Non-pigmented ciliary epithelial cell (primary cell): Measurements from ENCODE around the gene ACAD11.

ENCODE experiments used
- DNase-seq: peaks from one replicate; pipeline ENCODE4 v3.0.0-alpha.2; 2010; ENCODE audit warnings: low read depth

Gene ACAD11

DNA sequence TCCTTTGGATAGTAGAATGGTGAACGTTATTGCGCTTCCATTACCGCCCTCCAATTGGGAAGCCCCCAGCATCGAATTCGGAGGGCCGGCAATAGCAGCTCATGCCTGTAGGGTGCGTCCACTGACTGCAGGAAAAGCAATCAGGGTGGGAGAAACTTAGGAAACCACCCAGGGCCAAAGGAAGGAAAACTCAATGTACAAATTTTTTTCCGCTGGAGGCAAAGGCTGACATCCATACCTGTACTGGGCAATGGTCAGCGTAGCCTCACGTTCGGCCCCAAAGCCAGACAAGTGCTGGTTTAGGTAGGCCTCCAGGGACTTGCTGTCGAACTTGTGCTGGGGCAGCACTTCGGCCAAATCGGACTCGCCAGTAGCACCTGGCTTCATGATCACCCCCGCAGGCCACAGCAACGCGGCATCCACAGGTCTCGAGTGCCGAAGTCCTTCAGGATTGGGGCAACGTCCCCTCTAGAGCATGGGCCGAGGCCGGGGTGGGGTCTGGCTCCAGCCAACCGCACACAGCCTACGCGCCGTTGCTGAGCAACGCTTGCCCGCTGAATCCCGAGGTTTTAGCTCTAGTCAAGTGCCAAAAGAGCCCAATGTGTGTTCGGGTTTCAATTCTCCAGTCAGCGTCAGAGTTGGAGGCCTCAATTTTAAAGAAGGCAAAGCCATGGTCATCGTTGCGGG, at the start of gene ACAD11:
Gene ACAD11 (minus strand): TSS at position 445 of the 687 bp plus-strand sequence. CDS start 58 bp downstream, at position 387.
- DNase-seq: no peak

DNA sequence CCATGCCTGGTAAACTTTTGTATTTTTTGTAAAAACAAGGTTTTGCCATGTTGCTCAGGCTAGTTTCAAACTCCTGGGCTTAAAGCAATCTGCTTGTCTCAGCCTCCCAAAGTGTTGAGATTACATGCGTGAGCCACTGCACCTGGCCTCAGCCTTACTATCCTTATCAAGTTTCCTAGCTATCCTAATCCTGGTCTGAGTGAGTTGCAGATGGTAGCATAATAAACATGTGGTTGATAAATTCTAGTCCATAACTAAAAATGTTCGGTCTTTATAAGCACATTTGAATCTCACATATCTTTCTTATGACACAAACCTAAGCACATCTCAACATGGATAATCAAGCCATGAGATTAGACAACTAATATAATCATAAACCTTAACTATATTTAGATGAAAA, 44.1 kb upstream of the ACAD11 start:
- DNase-seq: no peak

GRCh38 chr3:132695422-132695821, 35.8 kb upstream of the ACAD11 start:
- no peak for DNase-seq

DNA sequence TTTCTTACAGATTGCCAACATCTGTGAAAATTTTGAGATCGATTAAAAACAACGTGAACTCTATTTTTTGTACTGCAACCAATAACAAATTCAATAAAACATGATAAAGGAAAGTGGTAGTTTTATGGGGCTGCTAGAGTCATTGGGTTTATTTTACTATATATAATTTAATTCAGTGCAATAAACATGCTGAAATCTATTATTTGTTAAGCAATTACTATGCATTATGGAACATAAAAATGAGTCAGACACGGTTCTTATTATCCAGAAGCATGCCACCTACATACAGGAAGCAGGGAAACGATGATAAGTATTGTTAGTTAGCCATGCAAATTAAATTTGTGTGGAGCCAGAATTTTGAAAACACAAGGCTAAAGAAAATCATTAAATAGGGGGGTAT, 35.4 kb upstream of the ACAD11 start:
- DNase-seq: no peak

DNA sequence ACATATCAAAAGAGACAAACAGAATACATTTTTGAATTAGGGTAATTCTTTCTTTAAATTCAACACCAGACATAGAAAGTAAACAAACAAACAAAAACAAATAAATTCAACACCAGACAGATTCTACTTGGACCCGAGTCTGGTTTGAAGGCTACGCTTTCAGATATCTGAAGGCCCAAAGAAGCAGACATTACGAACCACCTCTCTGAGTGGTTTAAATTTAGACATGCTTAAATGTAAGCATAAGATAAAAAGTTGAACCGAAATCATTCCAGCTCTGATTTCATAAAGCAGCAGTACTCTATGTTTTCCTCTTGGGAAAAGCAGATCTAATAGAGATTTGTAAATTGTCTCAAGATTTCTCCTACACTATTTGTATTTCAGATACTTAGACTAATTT, 30.4 kb upstream of the ACAD11 start:
- DNase-seq: no peak

GRCh38 chr3:132682201-132682600, 22.6 kb upstream of the ACAD11 start:
- no peak for DNase-seq

DNA sequence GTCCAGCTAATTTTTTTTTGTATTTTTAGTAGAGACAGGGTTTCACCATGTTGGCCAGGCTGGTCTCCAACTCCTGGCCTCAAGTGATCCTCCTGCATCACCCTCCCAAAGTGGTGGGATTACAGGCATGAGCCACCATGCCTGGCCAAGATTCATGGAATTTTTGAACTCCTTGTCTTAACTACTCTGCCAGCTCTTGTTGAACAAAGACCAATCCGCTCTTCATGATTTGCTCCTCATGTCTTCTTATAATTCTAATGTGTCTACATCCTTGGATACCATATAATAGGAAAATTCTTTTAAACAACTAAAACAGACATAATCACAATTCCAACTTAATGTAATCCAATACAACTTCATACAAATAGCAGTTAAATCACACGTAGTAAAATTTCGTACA, 21.8 kb upstream of the ACAD11 start:
- DNase-seq: no peak

GRCh38 chr3:132679911-132680310, 20.3 kb upstream of the ACAD11 start:
- DNase-seq: no peak

GRCh38 chr3:132675408-132675807, 15.8 kb upstream of the ACAD11 start:
- no peak for DNase-seq

- no peak for DNase-seq
These were observed 9.7 kb upstream of the ACAD11 start for GRCh38 chr3:132669256-132669777.

DNA sequence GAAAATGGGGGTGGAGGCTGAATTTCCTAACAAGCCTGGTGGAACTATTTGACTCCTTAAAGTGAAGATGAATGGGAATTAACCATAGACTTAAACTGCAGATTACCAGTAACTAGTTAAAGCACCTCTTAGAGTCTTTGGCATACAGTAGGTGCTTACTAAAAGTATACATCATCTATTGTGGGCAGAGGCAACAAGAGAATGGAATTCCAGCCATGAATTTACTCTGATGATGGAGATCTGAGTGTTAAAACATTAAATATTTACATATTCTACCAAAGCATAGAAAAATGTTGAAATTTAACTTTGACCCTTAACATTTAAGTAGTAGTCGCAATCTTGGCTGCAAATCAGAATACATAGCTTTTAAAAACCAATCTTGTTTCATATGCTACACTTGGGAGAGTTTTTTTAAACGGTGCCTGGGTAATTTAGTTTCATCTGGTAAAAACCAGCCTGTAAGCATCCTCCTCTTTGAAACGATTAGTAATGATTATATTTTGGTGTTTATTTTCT, 5.7 kb upstream of the ACAD11 start:
- DNase-seq: no peak

- DNase-seq: no peak
These were observed 2.6 kb upstream of the ACAD11 start for GRCh38 chr3:132662212-132662611.

GRCh38 chr3:132661101-132661500, 1.5 kb upstream of the ACAD11 start:
- DNase-seq: no peak

DNA sequence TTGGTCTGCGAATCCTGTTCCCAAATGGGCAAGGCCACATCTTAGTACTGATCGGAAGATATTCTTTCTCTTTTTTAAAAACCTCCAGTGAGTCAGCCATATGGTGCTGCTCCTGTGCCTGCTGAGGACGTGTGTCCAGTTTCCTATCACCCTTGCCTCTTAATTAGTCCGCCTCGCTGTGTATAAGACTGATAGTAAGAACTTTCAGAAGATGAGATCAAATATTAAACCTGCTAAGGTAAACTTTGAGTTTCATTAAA, 1.1 kb upstream of the ACAD11 start:
- DNase-seq: no peak

GRCh38 chr3:132660052-132660810, 622 bp upstream of the ACAD11 start, which contains the start of gene UBA5:
Gene UBA5, plus strand, starts transcription at chr3:132660329. Its CDS starts 209 bp downstream, at chr3:132660538.
- DNase-seq: no peak

DNA sequence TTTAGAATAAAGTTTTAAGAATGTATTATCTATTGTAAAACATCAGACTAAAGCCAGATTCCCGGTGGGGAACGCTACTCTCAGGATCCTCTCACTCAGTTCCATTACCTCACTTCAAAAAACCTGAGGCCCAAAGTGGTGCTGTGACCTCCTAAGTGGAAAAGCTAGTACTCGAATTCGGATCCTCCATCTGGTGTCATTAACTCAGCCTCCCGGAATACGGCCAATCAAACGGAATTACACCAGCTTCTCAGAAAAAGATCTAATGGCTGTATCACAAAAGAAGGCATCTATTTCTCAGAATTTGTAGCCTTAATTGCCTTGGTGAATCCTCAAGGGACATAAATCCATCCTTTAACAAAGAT, 627 bp downstream of the ACAD11 start:
- no peak for DNase-seq

- no peak for DNase-seq
These were observed 1.5 kb downstream of the ACAD11 start for GRCh38 chr3:132657869-132658747.

GRCh38 chr3:132655471-132655870, 4.1 kb downstream of the ACAD11 start:
- no peak for DNase-seq

DNA sequence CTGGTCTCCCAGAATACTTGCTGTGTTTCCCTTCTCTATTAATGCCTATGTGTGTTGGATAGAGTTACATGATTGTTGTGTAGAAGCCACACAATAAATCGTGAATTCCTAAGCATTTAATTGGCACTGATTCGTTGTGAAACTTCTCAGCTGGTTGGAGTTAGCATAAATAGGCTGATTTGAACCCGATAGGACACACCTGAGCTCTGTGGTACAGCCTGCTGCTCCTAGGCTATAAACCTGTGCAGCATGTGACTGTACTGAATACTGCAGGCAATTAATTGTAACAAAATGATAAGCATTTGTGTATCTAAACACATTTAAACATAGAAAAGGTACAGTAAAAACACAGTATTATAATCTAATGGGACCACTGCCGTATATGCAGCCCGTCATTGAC, 4.9 kb downstream of the ACAD11 start:
- no peak for DNase-seq

GRCh38 chr3:132654190-132654589, 5.4 kb downstream of the ACAD11 start:
- DNase-seq: no peak

DNA sequence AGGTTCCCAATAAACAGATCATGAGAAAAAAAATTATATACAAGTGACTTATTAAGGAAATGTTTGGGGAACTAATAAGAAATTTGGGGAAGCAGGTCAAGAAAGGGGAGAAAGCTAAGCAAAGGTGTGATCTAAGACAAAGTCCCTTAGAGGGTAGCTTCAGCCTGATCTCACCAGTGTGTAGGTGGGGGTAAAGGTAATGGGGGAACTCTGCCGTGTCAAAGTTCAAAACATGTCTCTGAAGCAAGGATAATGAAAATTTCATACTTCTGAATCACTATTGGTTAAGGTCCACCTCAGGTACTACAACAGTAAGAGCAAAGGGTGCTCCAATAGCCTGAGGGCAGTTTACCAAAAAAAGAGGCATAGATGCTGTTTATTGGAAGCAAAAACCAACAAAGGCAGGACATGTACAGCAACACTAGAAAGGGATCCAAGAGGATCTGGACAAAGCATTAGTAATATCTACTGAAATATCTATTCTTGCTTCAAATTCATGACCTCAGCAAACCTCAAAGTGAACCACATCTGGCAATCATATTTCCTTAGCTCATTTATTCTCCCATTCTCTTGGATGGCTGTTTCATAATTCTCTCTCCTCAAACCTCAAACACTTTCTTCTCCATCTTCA, 6.9 kb downstream of the ACAD11 start:
- no peak for DNase-seq

DNA sequence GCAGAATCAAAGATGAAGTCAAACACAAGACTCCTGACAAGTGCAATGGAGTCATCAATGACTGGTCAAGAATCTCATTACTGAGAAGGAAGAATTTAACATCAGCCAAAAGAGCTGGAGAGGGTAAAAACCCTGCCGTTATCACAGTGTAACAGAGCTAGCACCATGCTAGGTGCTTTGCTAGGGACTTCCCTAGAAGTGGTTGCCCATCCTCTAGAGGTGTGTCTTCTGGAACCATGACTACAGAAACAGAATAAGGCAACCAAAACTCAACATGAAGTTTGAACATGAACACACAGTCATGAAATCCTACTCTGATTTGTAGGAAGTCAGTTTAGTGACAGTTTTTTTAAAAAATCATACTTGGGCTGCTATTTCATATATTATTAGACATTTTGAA, 9.5 kb downstream of the ACAD11 start:
- no peak for DNase-seq
